ENCODE measurements around the gene ZNF836. TPM values are rescaled to one million over a fixed set of nuclear protein-coding genes. Genes with fewer than 3 reads are reported as not detected.

The ZNF836 gene
- total and polyA plus RNA-seq, 2 of the 13 experiments (the other 11 are each of a cell fraction or from before 2014, with no cell fraction given), result 1.6 to 5.3 TPM

- 98% methylated on average over 3 of the region's 3 CpGs for WGBS (ENCODE audit: low lambda C conversion rate)
- peaks cover 26 to 85% of the 10 kb centered on the region in 2 experiments for H3K36me3 ChIP-seq (replicated peaks in 1 of 2; ENCODE audit: control insufficient read depth in 1 of 2, insufficient read depth in 2 of 2, low read length in 2 of 2)
These were observed 51.1 kb downstream of the ZNF836 start for GRCh38 chr19:52120286-52120685.

More at GRCh38 chr19:52120286-52120685, 51.1 kb downstream of the ZNF836 start:
- Histone ChIP-seq H3K27ac (ENCODE audit: extremely low read length, insufficient read depth, low read length) (no peak overlapping the region), H3K4me3 (replicated peaks in 1 of 3; ENCODE audit: insufficient read depth in 1 of 3, low read depth in 2 of 3, low read length in 3 of 3) (no peak overlapping the region), H3K9me3 (ENCODE audit: low read length) (peaks cover 93% of the 10 kb centered on the region), H3K4me1 (ENCODE audit: insufficient read depth, low read length) (no peaks in the 10 kb centered on the region), H3K4me2 (ENCODE audit: low read depth, low read length) (no peak overlapping the region), H3K79me2 (ENCODE audit: insufficient read depth, low read length) (no peaks in the 10 kb centered on the region), H3K9ac (ENCODE audit: insufficient read depth, low read depth, low read length) (no peak overlapping the region), H4K20me1 (ENCODE audit: insufficient read depth, low read length) (no peaks in the 10 kb centered on the region), H3K27me3 (ENCODE audit: control insufficient read depth in 1 of 2, insufficient read depth in 2 of 2, low read length in 2 of 2) (no peaks in the 10 kb centered on the region), H2AFZ (ENCODE audit: low read length) (no peak overlapping the region)
- BruUV-seq (replicated peaks), result no TSS peak
- TF ChIP-seq ARNT (IDR thresholded peaks at IDR 0.05) (no peak), ZNF382 (CRISPR knock-in tag; IDR thresholded peaks at IDR 0.05; ENCODE audit: borderline replicate concordance) (no peak), ZSCAN29 (CRISPR knock-in tag; conservative IDR thresholded peaks at IDR 0.05) (no peak)
- TF ChIP-seq, protein P1, sequence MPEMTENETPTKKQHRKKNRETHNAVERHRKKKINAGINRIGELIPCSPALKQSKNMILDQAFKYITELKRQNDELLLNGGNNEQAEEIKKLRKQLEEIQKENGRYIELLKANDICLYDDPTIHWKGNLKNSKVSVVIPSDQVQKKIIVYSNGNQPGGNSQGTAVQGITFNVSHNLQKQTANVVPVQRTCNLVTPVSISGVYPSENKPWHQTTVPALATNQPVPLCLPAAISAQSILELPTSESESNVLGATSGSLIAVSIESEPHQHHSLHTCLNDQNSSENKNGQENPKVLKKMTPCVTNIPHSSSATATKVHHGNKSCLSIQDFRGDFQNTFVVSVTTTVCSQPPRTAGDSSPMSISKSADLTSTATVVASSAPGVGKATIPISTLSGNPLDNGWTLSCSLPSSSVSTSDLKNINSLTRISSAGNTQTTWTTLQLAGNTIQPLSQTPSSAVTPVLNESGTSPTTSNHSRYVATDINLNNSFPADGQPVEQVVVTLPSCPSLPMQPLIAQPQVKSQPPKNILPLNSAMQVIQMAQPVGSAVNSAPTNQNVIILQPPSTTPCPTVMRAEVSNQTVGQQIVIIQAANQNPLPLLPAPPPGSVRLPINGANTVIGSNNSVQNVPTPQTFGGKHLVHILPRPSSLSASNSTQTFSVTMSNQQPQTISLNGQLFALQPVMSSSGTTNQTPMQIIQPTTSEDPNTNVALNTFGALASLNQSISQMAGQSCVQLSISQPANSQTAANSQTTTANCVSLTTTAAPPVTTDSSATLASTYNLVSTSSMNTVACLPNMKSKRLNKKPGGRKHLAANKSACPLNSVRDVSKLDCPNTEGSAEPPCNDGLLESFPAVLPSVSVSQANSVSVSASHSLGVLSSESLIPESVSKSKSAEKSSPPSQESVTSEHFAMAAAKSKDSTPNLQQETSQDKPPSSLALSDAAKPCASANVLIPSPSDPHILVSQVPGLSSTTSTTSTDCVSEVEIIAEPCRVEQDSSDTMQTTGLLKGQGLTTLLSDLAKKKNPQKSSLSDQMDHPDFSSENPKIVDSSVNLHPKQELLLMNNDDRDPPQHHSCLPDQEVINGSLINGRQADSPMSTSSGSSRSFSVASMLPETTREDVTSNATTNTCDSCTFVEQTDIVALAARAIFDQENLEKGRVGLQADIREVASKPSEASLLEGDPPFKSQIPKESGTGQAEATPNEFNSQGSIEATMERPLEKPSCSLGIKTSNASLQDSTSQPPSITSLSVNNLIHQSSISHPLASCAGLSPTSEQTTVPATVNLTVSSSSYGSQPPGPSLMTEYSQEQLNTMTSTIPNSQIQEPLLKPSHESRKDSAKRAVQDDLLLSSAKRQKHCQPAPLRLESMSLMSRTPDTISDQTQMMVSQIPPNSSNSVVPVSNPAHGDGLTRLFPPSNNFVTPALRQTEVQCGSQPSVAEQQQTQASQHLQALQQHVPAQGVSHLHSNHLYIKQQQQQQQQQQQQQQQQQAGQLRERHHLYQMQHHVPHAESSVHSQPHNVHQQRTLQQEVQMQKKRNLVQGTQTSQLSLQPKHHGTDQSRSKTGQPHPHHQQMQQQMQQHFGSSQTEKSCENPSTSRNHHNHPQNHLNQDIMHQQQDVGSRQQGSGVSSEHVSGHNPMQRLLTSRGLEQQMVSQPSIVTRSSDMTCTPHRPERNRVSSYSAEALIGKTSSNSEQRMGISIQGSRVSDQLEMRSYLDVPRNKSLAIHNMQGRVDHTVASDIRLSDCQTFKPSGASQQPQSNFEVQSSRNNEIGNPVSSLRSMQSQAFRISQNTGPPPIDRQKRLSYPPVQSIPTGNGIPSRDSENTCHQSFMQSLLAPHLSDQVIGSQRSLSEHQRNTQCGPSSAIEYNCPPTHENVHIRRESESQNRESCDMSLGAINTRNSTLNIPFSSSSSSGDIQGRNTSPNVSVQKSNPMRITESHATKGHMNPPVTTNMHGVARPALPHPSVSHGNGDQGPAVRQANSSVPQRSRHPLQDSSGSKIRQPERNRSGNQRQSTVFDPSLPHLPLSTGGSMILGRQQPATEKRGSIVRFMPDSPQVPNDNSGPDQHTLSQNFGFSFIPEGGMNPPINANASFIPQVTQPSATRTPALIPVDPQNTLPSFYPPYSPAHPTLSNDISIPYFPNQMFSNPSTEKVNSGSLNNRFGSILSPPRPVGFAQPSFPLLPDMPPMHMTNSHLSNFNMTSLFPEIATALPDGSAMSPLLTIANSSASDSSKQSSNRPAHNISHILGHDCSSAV (CRISPR knock-in tag; IDR thresholded peaks at IDR 0.05; ENCODE audit: borderline replicate concordance), result no peak
- ATAC-seq, result no peak
- ChIA-PET POLR2A (no interaction called here), CTCF (ENCODE audit: low intra/inter-chr PET ratio, low total read pairs) (no interaction called here)
- FAIRE-seq, result no peak
- in situ Hi-C loops (cut with HindIII; ENCODE audit: extremely low pct_ligation_motif_present, low pct_unique_long_range_greater_than_20kb), result no loop called here
- intact Hi-C loops (cut with micrococcal nuclease; ENCODE audit: unreplicated experiment), result no loop called here
- no peak for DNase-seq (ENCODE audit: low spot score)

All from HepG2 (cell line).